K562 (cell line): ENCODE data around the gene CCDC194. TPM values are rescaled to one million over a fixed set of nuclear protein-coding genes. Genes with fewer than 3 reads are reported as not detected.

Experiments used
- ATF2 ChIP-seq: sonication (generic); formaldehyde crosslinking; IDR thresholded peaks from 2 replicates; pipeline ENCODE4 v1.8.1; 2022; ENCODE audit warnings: missing genetic modification reagents
- CBX1 ChIP-seq: sonication (generic); IDR thresholded peaks from 2 replicates; pipeline ENCODE4 v1.6.1; 2016; ENCODE audit warnings: antibody characterized with exemption, low read depth, mild to moderate bottlenecking
- CREM ChIP-seq: IDR thresholded peaks from 2 replicates; pipeline ENCODE4 v1.6.1; 2014; ENCODE audit warnings: antibody characterized with exemption, low read depth
- CTCFL ChIP-seq: IDR thresholded peaks from 2 replicates; pipeline ENCODE4 v1.6.1; 2011; ENCODE audit warnings: borderline replicate concordance, low read depth, mild to moderate bottlenecking, moderate library complexity, low read length; ENCODE audit not compliant: insufficient read depth, poor library complexity, severe bottlenecking
- ESRRA ChIP-seq: fragments of 450-650 bp; IDR thresholded peaks from 2 replicates; pipeline ENCODE4 v1.6.1; 2014; ENCODE audit warnings: low read depth, mild to moderate bottlenecking, moderate library complexity, borderline replicate concordance
- ETV5 ChIP-seq: sonication (generic); formaldehyde crosslinking; IDR thresholded peaks from 2 replicates; pipeline ENCODE4 v1.4.0; 2020; ENCODE audit warnings: low read depth, mild to moderate bottlenecking, missing genetic modification reagents
- FOXP4 ChIP-seq: sonication (generic); formaldehyde crosslinking; IDR thresholded peaks from 2 replicates; pipeline ENCODE4 v1.8.0; 2022; ENCODE audit warnings: mild to moderate bottlenecking, missing genetic modification reagents, borderline replicate concordance
- KAT7 ChIP-seq: sonication (generic); formaldehyde crosslinking; IDR thresholded peaks from 2 replicates; pipeline ENCODE4 v1.8.0; 2022; ENCODE audit warnings: missing genetic modification reagents, mild to moderate bottlenecking, borderline replicate concordance
- MTF1 ChIP-seq: fragments of 250-450 bp; sonication (Bioruptor Pico); IDR thresholded peaks from 2 replicates; pipeline ENCODE4 v1.9.0; 2021; ENCODE audit warnings: moderate library complexity, mild to moderate bottlenecking, inconsistent platforms, borderline replicate concordance
- NR2C2 ChIP-seq, 2 experiments: fragments of 200-800 bp in 1 of 2; sonication (Bioruptor generic) in 1 of 2; sonication (generic) in 1 of 2; formaldehyde crosslinking in 1 of 2; IDR thresholded peaks; 2 replicates each; pipeline versions ENCODE4 v1.6.1 to v1.8.0; 2016 to 2022; ENCODE audit warnings: mild to moderate bottlenecking in 1 of 2, missing compliant biosample characterization in 1 of 2, missing genetic modification characterization in 1 of 2, missing genetic modification reagents in 1 of 2
- PRDM10 ChIP-seq: fragments of 450-650 bp; IDR thresholded peaks from 2 replicates; pipeline ENCODE4 v1.6.1; 2018; ENCODE audit not compliant: partially characterized antibody
- SAFB ChIP-seq: fragments of 200-400 bp; formaldehyde crosslinking; IDR thresholded peaks from 2 replicates; pipeline ENCODE4 v1.6.1; 2017; ENCODE audit warnings: low read depth, low read length, borderline replicate concordance
- SOX6 ChIP-seq: fragments of 450-650 bp; IDR thresholded peaks from 2 replicates; pipeline ENCODE4 v1.6.1; 2014; ENCODE audit warnings: mild to moderate bottlenecking
- TAF1 ChIP-seq: IDR thresholded peaks from 2 replicates; pipeline ENCODE4 v1.6.1; 2011; ENCODE audit warnings: mild to moderate bottlenecking, low read length, moderate library complexity; ENCODE audit not compliant: insufficient read depth, control insufficient read depth, severe bottlenecking; ENCODE audit errors: extremely low read depth
- ZKSCAN1 ChIP-seq: fragments of 150-350 bp; IDR thresholded peaks from 2 replicates; pipeline ENCODE4 v1.6.1; 2016; ENCODE audit warnings: low read depth, low read length
- ZNF655 ChIP-seq: fragments of 250-450 bp; sonication (Bioruptor Pico); IDR thresholded peaks from 2 replicates; pipeline ENCODE4 v1.5.0; 2021
- polyA plus RNA-seq, 8 experiments: library from polyadenylated mRNA; depleted of rRNA in 4 of 8; stranded (reverse) in 5 of 8; unstranded in 3 of 8; fragments of >200 nt; fragmentation: Nextera tagmentation in 2 of 8; fragmentation: Illumina TruSeq in 1 of 8; extraction: Ambion mirVana in 2 of 8; extraction: Trizol in 1 of 8; gene quantifications; 2 replicates each; pipeline versions ENCODE4 v1.2.1 to v1.2.3, GENCODE V29; 2011 to 2014; ENCODE audit warnings: inconsistent platforms in 1 of 8, missing spikeins in 1 of 8
- total RNA-seq, 7 experiments: library from RNA; depleted of rRNA in 6 of 7; stranded (reverse); fragments of >200 nt in 6 of 7; fragmentation: Illumina TruSeq in 2 of 7; extraction: Trizol in 2 of 7; gene quantifications; 2 replicates each; pipeline versions ENCODE4 v1.2.1 to v1.2.3, GENCODE V29; 2011 to 2021; ENCODE audit warnings: low replicate concordance in 1 of 7

The CCDC194 gene
- total and polyA plus RNA-seq, 9 of the 15 experiments (the other 6 are each of a cell fraction or from before 2014, with no cell fraction given) = 0.13 to 1.3 (median 0.39) TPM; not detected in 3

- TF ChIP-seq NR2C2 (CRISPR knock-in tag; IDR thresholded peaks at IDR 0.05) (peak; percentile 73), NR2C2 (tag; IDR thresholded peaks at IDR 0.05) (no peak), SAFB (no peak), ATF2 (CRISPR knock-in tag) (peak; percentile 99), ESRRA (peak; percentile 88), ETV5 (CRISPR knock-in tag) (no peak), SOX6 (no peak), TAF1 (no peak), CTCFL (no peak), CREM (peak; percentile 100), PRDM10 (no peak), KAT7 (CRISPR knock-in tag) (no peak), ZNF655 (CRISPR knock-in tag) (no peak), CBX1 (no peak; the same call in 1 of the 2 replicates), ZKSCAN1 (no peak), FOXP4 (CRISPR knock-in tag) (no peak), MTF1 (CRISPR knock-in tag) (no peak)
These were observed 42.1 kb downstream of the CCDC194 start (continued) for GRCh38 chr19:17351815-17352435.
